ENCODE results near the gene PDLIM4. TPM values are rescaled to one million over a fixed set of nuclear protein-coding genes. Genes with fewer than 3 reads are reported as not detected.

PDLIM4 gene
- total and polyA plus RNA-seq, 2 experiments from 2014 or later, result 25.2 to 31.8 TPM

- Histone ChIP-seq H3K27ac (ENCODE audit: low read depth) (no peak overlapping the region), H3K36me3 (ENCODE audit: insufficient read depth) (no peaks in the 10 kb centered on the region), H3K4me2 (no peak overlapping the region), H3K9me2 (ENCODE audit: insufficient read depth) (no peaks in the 10 kb centered on the region), H3K79me2 (replicated peaks; ENCODE audit: insufficient read depth) (no peaks in the 10 kb centered on the region), H4K20me1 (replicated peaks; ENCODE audit: insufficient read depth) (no peaks in the 10 kb centered on the region), H2AFZ (no peak overlapping the region), H3K4me1 (ENCODE audit: insufficient read depth) (peaks cover 14% of the 10 kb centered on the region), H3K27me3 (ENCODE audit: insufficient read depth) (peaks cover 18% of the 10 kb centered on the region), H3F3A (replicated peaks; ENCODE audit: low read depth) (peaks cover 3% of the 10 kb centered on the region; the same call in 1 of the 2 replicates), H3K4me3 (no peak overlapping the region)
- ATAC-seq (no peak), DNase-seq (ENCODE audit: low spot score) (no peak)
- H3K27ac Mint-ChIP-seq, result no peak overlapping the region
- peaks cover 7% of the 10 kb centered on the region; the same call in 2 of the 3 replicates for H3K4me1 Mint-ChIP-seq
- TF ChIP-seq POLR2AphosphoS5 (IDR thresholded peaks at IDR 0.05; ENCODE audit: low read depth), result no peak
- no peak for TF ChIP-seq JUNB (IDR thresholded peaks at IDR 0.05; ENCODE audit: unreplicated experiment)
- no peak for TF ChIP-seq CREB1 (CRISPR knock-in tag; IDR thresholded peaks at IDR 0.05; ENCODE audit: low read depth)
- no peak for TF ChIP-seq STAT1 (IDR thresholded peaks at IDR 0.05; ENCODE audit: unreplicated experiment)
- TF ChIP-seq ZNF462 (CRISPR knock-in tag; IDR thresholded peaks at IDR 0.05), result no peak
- TF ChIP-seq CTCF (conservative IDR thresholded peaks at IDR 0.05; ENCODE audit: low read depth in 2 of 2), result no peak
- no peak for TF ChIP-seq ETS1 (IDR thresholded peaks at IDR 0.05)
- TF ChIP-seq EZH2 (IDR thresholded peaks at IDR 0.05; ENCODE audit: low read depth, unreplicated experiment), result no peak
- no peak for TF ChIP-seq REST (IDR thresholded peaks at IDR 0.05; ENCODE audit: unreplicated experiment)
- TF ChIP-seq ZNF331 (CRISPR knock-in tag; IDR thresholded peaks at IDR 0.05; ENCODE audit: low read depth), result no peak
- no peak for TF ChIP-seq ZNF114 (CRISPR knock-in tag; IDR thresholded peaks at IDR 0.05)
- TF ChIP-seq EZH2phosphoT487 (IDR thresholded peaks at IDR 0.05; ENCODE audit: unreplicated experiment), result no peak
- TF ChIP-seq NANOG (IDR thresholded peaks at IDR 0.05; ENCODE audit: borderline replicate concordance), result no peak
- H3K36me3 Mint-ChIP-seq (ENCODE audit: low read depth), result no peaks in the 10 kb centered on the region
- no peak overlapping the region for H3K4me3 Mint-ChIP-seq
- H3K27me3 Mint-ChIP-seq (ENCODE audit: insufficient read depth, low read depth, poor library complexity), result peaks cover 17% of the 10 kb centered on the region
- H3K9me3 Mint-ChIP-seq, result no peaks in the 10 kb centered on the region
Observed at GRCh38 chr5:132291026-132291425, 33.5 kb downstream of the PDLIM4 start.

All from GM23338 (cell line).